ENCODE data around the gene CIITA.

- TF ChIP-seq HDAC6 (IDR thresholded peaks at IDR 0.05; ENCODE audit: unreplicated experiment) (no peak), EP300 (IDR thresholded peaks at IDR 0.05; ENCODE audit: borderline replicate concordance in 1 of 2, control insufficient read depth in 1 of 2, low read depth in 2 of 2, low read length in 2 of 2) (no peak), NR2C2 (IDR thresholded peaks at IDR 0.05; ENCODE audit: borderline replicate concordance, control insufficient read depth, insufficient read length, low read depth) (no peak), IRF3 (IDR thresholded peaks at IDR 0.05) (no peak), CHD2 (IDR thresholded peaks at IDR 0.05; ENCODE audit: borderline replicate concordance, low read depth, low read length) (no peak), POLR2AphosphoS5 (IDR thresholded peaks at IDR 0.05; ENCODE audit: low read length) (no peak), PBX3 (IDR thresholded peaks at IDR 0.05; ENCODE audit: insufficient replicate concordance, low read depth, low read length) (no peak), EZH2 (IDR thresholded peaks at IDR 0.05; ENCODE audit: borderline replicate concordance, control insufficient read depth, low read depth, low read length) (no peak), RFX5 (IDR thresholded peaks at IDR 0.05; ENCODE audit: low read depth, low read length) (no peak)
- TF ChIP-seq, protein P1, sequence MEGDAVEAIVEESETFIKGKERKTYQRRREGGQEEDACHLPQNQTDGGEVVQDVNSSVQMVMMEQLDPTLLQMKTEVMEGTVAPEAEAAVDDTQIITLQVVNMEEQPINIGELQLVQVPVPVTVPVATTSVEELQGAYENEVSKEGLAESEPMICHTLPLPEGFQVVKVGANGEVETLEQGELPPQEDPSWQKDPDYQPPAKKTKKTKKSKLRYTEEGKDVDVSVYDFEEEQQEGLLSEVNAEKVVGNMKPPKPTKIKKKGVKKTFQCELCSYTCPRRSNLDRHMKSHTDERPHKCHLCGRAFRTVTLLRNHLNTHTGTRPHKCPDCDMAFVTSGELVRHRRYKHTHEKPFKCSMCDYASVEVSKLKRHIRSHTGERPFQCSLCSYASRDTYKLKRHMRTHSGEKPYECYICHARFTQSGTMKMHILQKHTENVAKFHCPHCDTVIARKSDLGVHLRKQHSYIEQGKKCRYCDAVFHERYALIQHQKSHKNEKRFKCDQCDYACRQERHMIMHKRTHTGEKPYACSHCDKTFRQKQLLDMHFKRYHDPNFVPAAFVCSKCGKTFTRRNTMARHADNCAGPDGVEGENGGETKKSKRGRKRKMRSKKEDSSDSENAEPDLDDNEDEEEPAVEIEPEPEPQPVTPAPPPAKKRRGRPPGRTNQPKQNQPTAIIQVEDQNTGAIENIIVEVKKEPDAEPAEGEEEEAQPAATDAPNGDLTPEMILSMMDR (IDR thresholded peaks at IDR 0.05 in 2 of 3, conservative IDR thresholded peaks at IDR 0.05 in 1 of 3; ENCODE audit: control insufficient read depth in 2 of 3, extremely low read depth in 1 of 3, insufficient read depth in 1 of 3, low read depth in 3 of 3, low read length in 3 of 3): peak; percentile 9 to 24 (median 20); a peak in 3 of 6 replicates
- TF ChIP-seq, protein P2, sequence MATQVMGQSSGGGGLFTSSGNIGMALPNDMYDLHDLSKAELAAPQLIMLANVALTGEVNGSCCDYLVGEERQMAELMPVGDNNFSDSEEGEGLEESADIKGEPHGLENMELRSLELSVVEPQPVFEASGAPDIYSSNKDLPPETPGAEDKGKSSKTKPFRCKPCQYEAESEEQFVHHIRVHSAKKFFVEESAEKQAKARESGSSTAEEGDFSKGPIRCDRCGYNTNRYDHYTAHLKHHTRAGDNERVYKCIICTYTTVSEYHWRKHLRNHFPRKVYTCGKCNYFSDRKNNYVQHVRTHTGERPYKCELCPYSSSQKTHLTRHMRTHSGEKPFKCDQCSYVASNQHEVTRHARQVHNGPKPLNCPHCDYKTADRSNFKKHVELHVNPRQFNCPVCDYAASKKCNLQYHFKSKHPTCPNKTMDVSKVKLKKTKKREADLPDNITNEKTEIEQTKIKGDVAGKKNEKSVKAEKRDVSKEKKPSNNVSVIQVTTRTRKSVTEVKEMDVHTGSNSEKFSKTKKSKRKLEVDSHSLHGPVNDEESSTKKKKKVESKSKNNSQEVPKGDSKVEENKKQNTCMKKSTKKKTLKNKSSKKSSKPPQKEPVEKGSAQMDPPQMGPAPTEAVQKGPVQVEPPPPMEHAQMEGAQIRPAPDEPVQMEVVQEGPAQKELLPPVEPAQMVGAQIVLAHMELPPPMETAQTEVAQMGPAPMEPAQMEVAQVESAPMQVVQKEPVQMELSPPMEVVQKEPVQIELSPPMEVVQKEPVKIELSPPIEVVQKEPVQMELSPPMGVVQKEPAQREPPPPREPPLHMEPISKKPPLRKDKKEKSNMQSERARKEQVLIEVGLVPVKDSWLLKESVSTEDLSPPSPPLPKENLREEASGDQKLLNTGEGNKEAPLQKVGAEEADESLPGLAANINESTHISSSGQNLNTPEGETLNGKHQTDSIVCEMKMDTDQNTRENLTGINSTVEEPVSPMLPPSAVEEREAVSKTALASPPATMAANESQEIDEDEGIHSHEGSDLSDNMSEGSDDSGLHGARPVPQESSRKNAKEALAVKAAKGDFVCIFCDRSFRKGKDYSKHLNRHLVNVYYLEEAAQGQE (IDR thresholded peaks at IDR 0.05; ENCODE audit: low read depth, low read length): no peak
- TF ChIP-seq, protein P3, sequence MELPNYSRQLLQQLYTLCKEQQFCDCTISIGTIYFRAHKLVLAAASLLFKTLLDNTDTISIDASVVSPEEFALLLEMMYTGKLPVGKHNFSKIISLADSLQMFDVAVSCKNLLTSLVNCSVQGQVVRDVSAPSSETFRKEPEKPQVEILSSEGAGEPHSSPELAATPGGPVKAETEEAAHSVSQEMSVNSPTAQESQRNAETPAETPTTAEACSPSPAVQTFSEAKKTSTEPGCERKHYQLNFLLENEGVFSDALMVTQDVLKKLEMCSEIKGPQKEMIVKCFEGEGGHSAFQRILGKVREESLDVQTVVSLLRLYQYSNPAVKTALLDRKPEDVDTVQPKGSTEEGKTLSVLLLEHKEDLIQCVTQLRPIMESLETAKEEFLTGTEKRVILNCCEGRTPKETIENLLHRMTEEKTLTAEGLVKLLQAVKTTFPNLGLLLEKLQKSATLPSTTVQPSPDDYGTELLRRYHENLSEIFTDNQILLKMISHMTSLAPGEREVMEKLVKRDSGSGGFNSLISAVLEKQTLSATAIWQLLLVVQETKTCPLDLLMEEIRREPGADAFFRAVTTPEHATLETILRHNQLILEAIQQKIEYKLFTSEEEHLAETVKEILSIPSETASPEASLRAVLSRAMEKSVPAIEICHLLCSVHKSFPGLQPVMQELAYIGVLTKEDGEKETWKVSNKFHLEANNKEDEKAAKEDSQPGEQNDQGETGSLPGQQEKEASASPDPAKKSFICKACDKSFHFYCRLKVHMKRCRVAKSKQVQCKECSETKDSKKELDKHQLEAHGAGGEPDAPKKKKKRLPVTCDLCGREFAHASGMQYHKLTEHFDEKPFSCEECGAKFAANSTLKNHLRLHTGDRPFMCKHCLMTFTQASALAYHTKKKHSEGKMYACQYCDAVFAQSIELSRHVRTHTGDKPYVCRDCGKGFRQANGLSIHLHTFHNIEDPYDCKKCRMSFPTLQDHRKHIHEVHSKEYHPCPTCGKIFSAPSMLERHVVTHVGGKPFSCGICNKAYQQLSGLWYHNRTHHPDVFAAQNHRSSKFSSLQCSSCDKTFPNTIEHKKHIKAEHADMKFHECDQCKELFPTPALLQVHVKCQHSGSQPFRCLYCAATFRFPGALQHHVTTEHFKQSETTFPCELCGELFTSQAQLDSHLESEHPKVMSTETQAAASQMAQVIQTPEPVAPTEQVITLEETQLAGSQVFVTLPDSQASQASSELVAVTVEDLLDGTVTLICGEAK (IDR thresholded peaks at IDR 0.05; ENCODE audit: borderline replicate concordance): no peak
- TF ChIP-seq, protein P4, sequence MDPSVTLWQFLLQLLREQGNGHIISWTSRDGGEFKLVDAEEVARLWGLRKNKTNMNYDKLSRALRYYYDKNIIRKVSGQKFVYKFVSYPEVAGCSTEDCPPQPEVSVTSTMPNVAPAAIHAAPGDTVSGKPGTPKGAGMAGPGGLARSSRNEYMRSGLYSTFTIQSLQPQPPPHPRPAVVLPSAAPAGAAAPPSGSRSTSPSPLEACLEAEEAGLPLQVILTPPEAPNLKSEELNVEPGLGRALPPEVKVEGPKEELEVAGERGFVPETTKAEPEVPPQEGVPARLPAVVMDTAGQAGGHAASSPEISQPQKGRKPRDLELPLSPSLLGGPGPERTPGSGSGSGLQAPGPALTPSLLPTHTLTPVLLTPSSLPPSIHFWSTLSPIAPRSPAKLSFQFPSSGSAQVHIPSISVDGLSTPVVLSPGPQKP (IDR thresholded peaks at IDR 0.05; ENCODE audit: low read depth, low read length): no peak
Measured at GRCh38 chr16:10930755-10931093, 53.7 kb downstream of the CIITA start.
